GDM1 (cell line): ENCODE results near the gene BAHCC1.
"Not testable (repeated sequence)": the region's sequence is repeated elsewhere in the genome, so short reads cannot be mapped to it uniquely, and the experiment has no call there.

ENCODE experiments used
- DNase-seq: peaks from one replicate; lab custom pipeline; 2025; lab: John Stamatoyannopoulos, UW

The BAHCC1 gene

DNA sequence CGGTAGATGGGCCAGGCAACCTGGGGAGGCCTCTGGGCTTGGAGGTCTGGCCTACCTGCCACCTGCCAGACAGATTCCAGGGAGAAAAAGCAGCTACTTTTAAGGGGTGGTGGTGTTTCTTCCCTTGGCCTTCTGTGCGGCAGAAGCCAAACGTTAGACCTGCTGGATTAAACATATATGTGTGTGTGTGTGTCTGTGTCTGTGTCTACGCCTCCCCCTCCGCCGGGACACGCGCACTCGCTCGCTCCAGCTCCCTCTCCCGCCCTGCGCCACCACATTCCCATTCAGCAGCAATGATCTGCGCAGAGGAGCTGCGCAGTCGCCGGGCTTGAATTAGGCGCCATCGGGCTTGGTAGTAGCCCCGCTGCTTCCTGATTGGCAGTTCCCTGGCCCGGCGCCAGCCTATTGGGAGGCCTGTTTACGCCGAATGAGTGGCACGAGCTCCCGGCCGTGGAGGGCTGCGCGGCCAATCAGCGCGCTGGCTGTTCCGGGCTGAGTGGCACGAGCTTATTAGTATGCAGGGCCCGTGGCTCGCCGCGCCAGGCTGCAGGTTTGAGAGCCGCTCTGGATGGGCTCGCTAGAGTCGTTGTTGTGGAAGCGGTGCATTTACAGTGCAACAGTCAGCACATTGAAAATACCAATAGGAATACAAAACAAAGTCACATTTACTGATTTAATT, at the start of gene BAHCC1:
BAHCC1 (plus strand) TSS at position 537 of the 679 bp plus-strand sequence. CDS start 4,283 bp downstream, outside the sequence.
- peak; percentile 100 for DNase-seq

DNA sequence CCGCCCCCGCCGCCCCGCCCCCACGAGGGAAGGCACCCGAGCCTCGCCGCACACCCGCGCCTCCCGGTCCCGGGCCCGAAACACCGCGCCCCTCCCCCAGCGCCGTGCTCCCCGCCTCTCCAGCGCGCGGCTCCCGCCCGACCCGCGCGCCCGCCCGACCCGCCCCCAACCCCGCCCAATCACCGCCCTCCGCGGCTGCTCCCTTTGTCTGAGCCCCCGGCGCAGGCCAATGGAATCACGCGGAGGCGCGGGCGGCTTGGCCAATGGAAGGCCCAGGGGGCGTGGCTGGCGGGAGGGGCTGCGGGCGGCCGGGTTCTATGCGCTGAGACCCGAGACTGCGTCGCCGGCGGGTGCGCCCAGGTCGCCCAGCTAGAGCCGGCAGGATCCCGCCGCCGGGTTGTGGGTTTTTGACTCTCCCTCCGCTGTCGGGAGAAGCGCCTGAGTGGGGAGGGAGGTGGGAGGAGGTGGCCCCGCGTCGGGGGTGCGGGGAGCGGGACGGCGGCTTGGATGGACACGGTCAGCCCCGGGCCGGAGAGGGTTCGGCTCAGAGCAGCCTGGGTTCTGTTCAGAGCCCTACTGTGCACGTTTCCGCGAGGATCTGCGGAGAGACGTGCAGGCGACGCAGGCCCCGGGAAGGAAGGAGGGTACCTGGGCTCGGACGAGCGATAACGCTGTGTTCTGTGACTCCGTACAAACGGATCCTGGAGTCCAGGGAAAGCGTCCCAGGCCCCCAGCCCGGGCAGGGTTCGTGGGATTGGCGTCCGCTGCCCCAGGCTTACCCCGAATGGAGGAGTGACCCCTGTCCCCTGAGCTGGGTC, 49.0 kb upstream of the BAHCC1 start:
- DNase-seq, result peak; percentile 93

DNA sequence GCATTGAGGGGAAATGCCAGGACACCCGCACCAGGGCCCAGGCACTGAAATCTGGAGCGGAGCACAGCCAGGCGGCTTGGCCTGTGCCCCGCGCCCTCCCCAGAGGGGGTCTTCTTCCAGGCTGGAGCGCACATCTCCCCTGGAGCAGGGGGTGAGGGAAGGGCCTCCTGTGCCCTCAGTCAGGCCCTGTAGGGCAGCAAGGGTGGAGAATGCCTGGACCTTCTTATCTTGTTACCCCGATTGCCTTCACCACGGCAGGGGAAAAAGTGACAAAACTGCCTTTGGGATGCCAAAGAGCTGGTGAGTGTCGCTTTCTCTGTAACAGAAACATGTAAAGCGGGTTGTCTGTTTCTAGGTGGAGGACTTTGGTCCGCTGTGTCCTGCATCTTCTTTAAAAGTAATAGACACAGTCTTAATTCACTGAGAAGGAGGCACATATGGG, 48.3 kb upstream of the BAHCC1 start:
- no peak for DNase-seq

DNA sequence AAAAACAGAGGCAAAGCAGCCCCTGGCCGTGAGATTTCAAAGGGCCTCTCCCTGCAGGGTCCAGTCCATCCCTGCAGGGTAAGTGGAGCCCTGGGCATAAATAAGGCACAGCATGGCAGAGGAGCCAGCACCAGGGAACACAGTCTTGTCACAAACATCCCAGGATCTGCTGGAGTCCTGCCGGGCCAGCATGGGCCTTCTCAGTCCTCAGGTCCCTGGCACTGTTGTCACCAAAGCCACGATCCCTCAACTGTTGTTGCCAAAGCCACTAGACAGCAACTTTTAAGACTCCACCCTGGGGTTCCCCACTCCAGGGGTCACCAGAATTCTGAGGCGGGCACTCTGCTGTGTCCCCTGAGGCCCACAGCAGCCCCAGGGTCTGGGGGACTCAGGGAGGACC, 47.8 kb upstream of the BAHCC1 start:
- no peak for DNase-seq

DNA sequence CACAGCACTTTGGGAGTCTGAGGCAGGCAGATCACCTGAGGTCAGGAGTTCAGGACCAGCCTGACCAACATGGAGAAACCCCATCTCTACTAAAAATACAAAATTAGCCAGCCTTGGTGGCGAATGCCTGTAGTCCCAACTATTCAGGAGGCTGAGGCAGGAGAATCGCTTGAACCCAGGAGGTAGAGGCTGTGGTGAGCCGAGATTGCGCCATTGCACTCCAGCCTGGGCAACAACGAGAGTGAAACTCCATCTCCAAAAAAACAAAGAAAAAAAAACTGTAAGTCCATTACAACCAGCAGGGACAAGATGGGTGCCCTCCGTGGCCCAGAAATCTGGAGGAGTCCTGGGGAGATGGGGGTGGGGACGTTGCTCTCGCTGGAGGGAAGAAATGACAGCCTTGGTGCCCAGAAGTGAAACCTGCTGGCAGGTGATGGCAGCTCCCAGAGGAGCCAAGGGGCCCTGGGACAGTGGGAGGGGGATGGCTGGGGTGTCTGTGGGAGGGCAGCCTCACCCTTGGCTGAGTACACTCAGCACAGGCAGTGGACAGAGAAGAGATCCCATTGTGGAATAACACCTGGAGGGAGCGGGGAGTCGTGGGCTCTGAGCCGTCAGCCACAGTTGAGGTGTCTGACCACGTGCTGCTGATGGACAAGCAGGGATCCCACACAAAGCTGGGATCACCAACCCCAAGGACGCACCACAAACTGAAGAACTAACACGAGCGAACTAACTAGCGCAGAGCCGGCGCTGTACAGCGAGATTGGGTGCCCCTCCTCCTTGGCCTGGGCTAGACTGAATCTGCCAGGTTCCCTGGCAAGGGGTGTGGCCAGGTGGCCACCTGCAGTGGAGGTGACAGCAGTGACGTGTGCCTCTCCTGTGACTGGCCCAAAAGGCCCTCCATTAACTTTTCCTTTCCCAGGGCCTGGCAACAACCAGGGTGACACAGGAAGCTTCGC, 46.9 kb upstream of the BAHCC1 start:
- no peak for DNase-seq

DNA sequence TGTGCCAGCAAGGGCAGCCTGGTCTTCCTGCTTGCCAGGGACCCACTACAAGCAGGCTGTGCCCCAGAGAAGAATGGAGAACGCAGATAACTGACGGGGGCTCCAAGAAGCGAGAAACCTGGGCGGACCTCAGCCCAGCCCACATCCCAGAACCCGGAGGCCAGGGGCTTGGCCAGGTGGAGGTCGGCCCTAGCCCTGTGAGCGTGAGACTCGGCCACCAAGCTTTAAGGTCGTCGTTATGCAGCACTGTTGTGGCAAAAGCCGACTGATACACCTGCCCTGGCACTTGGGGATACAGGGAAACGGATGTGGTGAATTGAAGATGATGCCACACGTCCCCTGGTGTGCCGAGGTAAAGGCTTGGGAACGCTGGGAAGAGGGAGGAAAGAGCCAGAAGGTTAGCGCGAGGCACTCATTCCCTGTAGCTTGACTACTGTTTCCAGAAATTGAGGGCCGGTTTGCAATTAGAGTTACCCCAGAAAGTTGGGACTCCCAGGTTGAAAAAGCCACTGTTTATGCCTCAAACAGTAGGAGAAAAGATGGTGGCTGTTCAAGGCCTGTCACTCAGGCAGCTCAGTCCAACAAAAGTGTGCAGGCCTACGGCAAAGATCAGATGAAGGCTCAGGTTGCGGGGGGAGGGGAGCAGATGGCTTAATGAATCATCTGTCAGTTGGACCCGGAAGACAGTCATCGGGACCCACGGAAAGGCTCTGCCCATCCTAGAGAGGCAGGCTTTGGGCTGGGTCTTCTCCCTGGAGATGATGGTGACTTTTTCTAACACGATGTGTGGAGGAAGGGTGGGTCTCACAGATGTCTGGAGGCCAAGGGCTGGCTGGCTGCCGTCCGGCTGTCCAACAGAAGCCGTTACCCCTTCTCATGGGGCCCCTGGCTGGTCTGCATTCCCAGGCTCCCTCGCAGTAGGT, 45.6 kb upstream of the BAHCC1 start:
- DNase-seq, result no peak

DNA sequence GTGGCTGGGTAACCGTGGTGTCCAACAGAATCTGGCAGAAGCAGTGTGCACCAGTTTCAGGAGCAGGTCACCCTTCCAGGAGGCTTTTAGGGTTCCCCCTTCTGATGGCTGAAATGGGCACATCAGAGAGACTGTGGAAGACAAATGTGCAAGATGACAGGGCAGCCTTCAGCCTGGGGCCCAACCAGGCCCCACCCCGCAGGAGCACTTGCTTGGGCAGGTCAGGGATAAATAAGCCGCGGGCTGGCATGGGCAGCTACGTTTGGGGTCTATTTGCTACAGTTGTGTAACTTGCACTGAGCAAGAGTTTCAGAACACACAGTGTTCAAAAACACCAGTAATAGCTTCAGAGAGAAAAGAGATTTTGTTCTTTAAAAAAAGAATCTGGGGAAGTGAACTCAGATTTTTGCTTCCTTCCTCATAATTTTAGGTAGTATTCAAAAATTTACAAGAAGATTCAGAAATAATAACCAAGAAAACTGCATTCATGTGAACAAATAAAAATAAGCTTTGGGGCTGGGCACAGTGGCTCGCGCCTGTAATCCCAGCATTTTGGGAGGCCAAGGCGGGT, 44.9 kb upstream of the BAHCC1 start:
- DNase-seq, result no peak

DNA sequence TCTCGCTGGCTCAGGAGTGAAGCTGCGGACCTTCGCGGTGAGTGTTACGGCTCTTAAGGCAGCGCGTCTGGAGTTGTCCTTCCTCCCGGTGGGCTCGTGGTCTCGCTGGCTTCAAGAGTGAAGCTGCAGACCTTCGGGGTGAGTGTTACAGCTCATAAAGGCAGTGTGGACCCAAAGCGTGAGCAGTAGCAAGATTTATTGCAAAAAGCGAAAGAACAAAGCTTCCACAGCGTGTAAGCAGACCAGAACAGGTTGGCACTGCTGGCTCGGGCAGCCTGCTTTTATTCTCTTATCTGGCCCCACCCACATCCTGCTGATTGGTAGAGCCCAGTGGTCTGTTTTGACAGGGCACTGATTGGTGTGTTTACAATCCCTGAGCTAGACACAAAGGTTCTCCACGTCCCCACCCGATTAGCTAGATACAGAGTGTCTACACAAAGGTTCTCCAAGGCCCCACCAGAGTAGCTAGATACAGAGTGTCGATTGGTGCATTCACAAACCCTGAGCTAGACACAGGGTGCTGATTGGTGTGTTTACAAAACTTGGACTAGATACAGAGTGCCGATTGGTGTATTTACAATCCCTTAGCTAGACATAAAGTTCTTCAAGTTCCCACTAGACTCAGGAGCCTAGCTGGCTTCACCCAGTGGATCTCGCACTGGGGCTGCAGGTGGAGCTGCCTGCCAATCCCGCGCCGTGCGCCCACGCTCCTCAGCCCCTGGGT, 43.8 kb upstream of the BAHCC1 start:
- DNase-seq, result not testable (repeated sequence)

DNA sequence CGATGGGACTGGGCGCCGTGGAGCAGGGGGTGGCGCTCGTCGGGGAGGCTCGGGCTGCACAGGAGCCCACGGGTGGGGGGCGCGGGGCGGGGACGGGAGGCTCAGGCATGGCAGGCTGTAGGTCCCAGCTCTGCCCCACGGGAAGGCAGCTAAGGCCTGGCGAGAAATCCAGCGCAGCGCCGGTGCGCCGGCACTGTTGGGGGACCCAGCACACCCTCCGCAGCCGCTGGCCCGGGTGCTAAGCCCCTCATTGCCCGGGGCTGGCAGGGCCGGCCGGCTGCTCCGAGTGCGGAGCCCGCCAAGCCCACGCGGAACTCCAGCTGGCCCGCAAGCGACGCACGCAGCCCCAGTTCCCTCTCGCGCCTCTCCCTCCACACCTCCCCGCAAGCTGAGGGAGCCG, 43.2 kb upstream of the BAHCC1 start:
- DNase-seq, result not testable (repeated sequence)

DNA sequence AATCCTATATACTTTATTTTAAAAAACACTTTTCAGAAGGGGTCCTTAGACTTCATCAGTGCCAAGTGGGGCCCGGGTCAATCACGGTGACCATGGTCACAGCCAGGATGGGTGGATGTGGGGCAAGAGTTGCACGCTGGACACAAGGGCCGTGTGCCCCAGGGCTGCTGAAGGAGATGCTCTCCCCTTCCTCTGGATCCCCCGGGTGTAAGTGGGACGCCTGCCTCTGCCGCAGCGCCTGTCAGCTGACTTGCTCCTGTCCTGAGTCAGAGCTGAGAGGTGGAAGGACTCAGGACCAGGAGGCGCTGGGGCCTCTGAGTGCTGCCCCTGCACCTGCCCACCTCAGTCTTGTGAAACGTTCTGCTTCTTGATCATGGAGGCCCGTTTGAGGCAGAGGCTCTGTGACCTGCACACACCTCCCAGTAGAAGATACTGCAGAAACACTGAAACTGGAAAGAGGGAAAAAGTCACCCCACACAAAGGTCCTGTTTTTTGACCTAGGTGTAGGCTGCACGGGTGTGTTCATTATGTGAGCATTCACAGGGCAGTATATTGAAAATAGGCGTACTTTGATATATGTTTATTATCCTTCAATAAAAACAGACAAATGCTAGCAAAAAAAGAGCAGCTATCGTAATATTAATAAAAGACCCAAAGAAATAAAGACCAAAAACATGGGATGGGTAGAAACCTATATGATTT, 40.9 kb upstream of the BAHCC1 start:
- DNase-seq, result no peak

DNA sequence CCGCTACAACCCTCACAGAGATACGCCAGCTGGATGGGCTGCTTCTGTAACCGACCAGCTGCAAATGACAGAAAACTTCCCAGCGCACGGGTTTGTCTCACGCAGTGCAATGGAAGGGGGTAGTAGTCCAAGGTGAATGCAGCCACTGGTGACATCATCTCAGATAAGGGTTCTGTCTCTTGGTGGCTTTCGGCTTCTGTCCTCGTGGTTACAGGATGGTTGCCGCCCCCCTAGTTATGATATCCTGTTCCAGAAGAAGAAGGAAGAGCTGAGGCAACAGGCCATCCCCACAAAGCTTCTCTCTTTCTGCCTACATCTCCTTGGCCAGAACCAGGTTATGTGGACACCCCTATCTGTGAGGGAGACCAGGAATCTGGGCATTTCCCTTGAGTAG, 40.3 kb upstream of the BAHCC1 start:
- DNase-seq, result no peak

DNA sequence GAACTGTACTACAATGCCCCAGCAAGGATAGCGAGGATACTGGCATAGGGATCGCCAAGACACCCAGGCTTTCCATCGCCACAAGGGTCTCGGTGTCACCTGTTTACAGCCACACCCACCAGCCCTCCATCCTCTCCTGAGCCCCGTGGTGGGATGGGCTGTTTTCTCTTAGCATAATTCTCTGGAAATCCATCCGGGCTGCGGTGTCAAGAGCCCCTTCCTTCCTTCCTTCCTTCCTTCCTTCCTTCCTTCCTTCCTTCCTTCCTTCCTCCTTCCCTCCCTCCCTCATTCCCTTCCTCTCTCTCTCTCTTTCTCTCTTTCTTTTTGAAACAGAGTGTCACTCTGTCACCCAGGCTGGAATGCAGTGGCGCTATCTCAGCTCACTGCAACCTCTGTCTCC, 36.0 kb upstream of the BAHCC1 start:
- no peak for DNase-seq

DNA sequence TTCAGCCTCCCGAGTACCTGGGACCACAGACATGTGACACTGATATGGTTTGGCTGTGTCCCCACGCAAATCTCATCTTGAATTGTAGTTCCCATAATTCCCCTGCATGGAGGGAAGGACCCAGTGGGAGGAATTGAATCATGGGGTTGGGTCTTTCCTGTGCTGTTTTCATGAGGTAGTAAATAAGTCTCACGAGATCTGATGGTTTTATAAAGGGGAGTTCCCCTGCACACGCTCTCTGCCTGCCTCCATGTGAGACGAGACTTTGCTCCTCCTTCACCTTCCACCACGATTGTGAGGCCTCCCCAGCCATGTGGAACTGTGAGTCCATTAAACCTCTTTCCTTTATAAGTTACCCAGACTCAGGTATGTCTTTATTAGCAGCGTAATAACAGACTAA, 33.3 kb upstream of the BAHCC1 start:
- not testable (repeated sequence) for DNase-seq

DNA sequence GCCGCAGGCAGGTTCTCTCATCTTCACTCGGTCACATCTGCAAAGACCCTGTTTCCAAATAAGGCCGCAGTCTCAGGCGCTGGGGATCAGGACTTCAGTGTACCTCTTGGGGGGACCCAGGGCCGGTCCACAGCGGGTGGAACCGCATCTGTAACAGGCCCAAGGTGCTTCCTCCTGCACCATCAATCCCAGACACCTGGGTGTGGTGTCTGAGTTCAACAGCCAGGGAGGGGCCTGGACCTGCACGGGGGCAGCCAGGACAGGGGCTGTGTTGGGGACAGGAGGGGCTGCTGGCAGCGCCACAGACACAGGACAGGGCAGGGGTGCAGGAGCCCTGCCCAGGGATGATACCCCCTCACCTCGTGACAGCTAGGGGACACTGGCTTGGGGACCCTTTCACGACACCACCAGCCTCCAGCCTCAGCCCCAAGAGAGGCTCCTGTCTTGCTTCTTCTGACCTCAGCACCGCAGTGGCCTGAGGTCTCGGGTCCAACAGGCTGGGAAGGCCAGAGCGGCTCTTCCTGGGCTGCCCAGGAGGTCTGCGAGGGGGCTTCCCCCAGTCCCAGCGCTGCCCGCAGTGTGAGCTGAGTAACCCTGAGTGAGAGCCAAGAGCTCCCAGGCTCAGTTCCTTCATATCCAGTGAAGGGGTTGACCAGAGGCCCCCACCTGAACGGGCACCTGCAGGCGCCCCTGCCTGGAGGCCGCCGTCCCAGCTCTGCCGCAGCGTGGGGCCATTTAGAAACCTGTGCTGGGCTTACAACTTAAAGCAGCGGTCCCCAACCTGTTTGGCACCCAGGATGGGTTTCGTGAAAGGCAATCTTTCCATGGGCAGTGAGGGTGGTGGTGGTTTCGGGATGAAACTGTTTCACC, 30.7 kb upstream of the BAHCC1 start:
- DNase-seq, result no peak

DNA sequence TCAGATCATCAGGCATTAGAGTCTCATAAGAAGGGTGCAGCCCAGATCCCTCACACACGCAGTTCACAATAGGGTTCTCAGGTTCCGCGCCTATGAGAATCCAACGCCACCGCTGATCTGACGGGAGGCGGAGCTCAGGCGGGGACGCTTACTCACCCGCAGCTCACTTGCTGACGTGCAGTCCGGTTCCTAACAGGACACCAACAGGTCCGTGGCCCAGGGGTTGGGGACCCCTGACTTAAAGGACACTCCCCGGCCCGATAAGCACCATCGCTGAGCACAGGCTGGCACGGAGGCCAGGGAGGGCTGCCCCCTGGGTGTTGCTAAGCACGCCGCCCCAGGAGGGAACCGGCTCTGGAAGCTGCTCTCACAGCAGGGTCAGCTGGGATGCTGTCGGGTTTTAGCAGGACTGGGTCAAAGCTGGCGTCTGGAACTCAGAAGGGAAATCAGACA, 30.1 kb upstream of the BAHCC1 start:
- DNase-seq, result no peak

DNA sequence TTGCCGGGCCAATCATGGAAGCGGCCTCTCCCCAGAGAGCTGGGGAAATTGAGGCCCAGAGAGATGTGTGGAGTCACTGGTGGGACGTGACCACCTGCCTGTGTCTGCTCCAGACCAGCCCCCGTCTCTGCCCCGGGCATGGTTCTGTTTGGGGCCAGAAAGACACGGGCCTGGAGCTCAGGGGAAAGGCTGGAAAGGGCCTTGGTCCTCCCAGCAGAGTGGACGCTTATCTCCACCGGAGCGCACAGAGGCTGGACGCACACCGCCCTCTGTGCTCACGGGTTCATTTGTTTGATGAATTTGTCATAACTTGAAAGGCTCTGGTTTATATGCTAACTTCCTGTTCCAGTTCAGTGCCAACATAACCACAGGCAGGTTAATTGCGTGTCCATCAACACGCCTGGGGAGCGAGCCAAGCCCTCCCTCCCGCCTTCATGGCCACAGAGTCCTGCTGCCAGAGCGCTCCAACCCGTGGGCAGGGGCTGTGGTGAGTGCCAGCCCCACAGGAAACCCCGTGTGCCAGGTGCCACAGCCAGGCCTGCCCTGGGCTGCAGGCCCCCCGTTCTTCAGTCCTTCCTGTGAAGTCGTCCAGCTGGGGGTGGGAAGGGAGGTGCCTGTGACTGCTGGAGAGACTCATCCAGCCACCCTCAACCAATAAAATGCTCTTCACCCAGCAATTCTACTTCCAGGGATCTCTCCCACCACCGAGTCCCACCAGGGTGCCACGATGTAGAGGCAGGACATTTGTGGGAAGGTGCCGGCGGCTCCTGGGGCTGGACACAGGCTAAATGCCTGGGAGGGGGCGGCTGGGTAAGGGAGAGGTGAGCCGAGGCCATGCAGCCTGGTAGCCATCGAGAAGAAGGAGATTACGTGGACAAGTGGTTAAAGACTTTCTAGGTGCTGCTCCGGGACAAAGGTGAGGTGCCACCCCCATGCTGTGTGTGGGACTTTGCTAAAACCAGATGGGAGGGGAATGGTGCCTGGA, 29.4 kb upstream of the BAHCC1 start:
- peak; percentile 36 for DNase-seq

DNA sequence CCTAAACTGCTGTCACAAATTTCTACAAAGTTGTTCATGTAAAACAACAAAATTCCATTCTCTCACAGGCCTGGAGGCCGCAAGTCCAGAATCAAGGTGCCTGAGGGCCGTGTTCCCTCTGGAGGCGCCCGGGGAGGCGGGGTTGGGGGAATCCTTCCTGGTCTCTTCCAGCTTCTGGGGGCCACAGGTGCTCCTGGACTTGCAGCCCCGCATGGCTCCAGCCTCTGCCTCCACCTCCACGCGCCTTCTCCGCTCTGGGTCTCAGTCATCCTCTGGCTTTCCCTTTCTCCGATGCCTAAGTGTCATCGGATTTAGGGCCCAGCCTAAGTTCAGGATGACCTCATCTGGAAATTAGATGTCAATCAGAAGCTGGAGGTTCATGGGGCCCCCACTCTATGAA, 28.6 kb upstream of the BAHCC1 start:
- DNase-seq, result no peak
